NCI-H748 treated with DMSO at 0.1 percent for 48 hours (cell line): ENCODE measurements around the gene C2CD2.
"Not testable (repeated sequence)": the region's sequence is repeated elsewhere in the genome, so short reads cannot be mapped to it uniquely, and the experiment has no call there.

Experiments used
- DNase-seq: peaks from one replicate; lab custom pipeline; 2025; lab: John Stamatoyannopoulos, UW

Gene C2CD2

GRCh38 chr21:41957991-41958766 lies 4.4 kb upstream of the C2CD2 start:
- no peak for DNase-seq

GRCh38 chr21:41956926-41957729 lies 3.3 kb upstream of the C2CD2 start:
- DNase-seq, result no peak

- no peak for DNase-seq
These were observed 1.7 kb upstream of the C2CD2 start for GRCh38 chr21:41955516-41955915.

GRCh38 chr21:41954654-41955499 lies 1.1 kb upstream of the C2CD2 start:
- no peak for DNase-seq

- no peak for DNase-seq
These were observed 478 bp downstream of the C2CD2 start for GRCh38 chr21:41953249-41953830.

GRCh38 chr21:41952568-41953248 lies 1.1 kb downstream of the C2CD2 start:
- DNase-seq, result no peak

GRCh38 chr21:41951876-41952567 lies 1.8 kb downstream of the C2CD2 start:
- DNase-seq, result no peak

- no peak for DNase-seq
These were observed 2.9 kb downstream of the C2CD2 start for GRCh38 chr21:41950941-41951351.

- DNase-seq, result not testable (repeated sequence)
These were observed 4.2 kb downstream of the C2CD2 start for GRCh38 chr21:41949631-41950030.

- no peak for DNase-seq
These were observed 4.9 kb downstream of the C2CD2 start for GRCh38 chr21:41948901-41949300.

- no peak for DNase-seq
These were observed 5.5 kb downstream of the C2CD2 start for GRCh38 chr21:41948078-41948895.

GRCh38 chr21:41945982-41946381 lies 7.8 kb downstream of the C2CD2 start:
- DNase-seq, result no peak

- DNase-seq, result no peak
These were observed 10.0 kb downstream of the C2CD2 start for GRCh38 chr21:41943851-41944250.

- DNase-seq, result no peak
These were observed 11.4 kb downstream of the C2CD2 start for GRCh38 chr21:41942457-41942856.

GRCh38 chr21:41941941-41942340 lies 11.9 kb downstream of the C2CD2 start:
- no peak for DNase-seq

GRCh38 chr21:41940431-41940830 lies 13.4 kb downstream of the C2CD2 start:
- no peak for DNase-seq

GRCh38 chr21:41939391-41939790 lies 14.4 kb downstream of the C2CD2 start:
- DNase-seq, result no peak

GRCh38 chr21:41933313-41934079 lies 20.3 kb downstream of the C2CD2 start:
- no peak for DNase-seq
